ENCODE data around the gene BUD31.

BUD31 gene

DNA sequence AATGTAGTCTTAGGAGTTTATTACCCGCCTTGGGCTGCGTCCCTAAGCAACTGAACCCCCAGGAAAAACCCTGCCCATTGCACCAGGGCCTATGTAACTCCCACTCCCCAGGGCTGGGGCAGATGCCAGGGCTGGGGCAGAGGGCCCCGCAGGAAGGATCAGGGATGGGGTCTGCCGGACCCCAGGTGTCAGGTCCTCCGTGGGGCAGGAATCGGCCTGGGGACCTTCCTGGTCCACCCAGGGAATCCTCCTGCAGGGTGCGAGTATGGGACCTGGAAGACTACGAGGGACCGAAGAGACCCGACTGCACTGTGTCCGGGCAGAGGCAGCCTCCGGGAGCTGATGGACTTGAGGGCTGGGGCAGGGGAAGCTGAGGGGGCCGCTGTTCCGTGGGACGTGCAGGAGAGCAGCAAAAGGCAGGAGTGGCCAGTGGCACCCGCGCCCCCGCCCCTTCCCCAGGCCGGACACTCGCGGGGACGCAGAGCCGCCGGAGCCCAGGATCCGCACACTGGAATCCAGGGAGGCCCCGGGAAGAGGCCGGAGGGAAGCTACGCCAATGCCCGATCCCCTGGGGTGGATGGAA is 59.7 kb downstream of the BUD31 start:
- Histone ChIP-seq H3K4me1 (ENCODE audit: insufficient read depth, poor library complexity, severe bottlenecking) (peaks cover 5% of the 10 kb centered on the region), H3K4me3 (ENCODE audit: severe bottlenecking) (no peak overlapping the region), H3K27me3 (ENCODE audit: insufficient read depth, poor library complexity, severe bottlenecking) (no peaks in the 10 kb centered on the region), H3K9me3 (ENCODE audit: severe bottlenecking) (peaks cover 3% of the 10 kb centered on the region), H3K27ac (ENCODE audit: poor library complexity, severe bottlenecking) (no peak overlapping the region), H3K36me3 (ENCODE audit: low read depth) (peaks cover 12% of the 10 kb centered on the region)
- DNase-seq (ENCODE audit: low spot score) (no peak), ATAC-seq (ENCODE audit: low read depth) (no peak)
- TF ChIP-seq, protein P1, sequence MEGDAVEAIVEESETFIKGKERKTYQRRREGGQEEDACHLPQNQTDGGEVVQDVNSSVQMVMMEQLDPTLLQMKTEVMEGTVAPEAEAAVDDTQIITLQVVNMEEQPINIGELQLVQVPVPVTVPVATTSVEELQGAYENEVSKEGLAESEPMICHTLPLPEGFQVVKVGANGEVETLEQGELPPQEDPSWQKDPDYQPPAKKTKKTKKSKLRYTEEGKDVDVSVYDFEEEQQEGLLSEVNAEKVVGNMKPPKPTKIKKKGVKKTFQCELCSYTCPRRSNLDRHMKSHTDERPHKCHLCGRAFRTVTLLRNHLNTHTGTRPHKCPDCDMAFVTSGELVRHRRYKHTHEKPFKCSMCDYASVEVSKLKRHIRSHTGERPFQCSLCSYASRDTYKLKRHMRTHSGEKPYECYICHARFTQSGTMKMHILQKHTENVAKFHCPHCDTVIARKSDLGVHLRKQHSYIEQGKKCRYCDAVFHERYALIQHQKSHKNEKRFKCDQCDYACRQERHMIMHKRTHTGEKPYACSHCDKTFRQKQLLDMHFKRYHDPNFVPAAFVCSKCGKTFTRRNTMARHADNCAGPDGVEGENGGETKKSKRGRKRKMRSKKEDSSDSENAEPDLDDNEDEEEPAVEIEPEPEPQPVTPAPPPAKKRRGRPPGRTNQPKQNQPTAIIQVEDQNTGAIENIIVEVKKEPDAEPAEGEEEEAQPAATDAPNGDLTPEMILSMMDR (IDR thresholded peaks at IDR 0.05; ENCODE audit: poor library complexity, severe bottlenecking): no peak
